Esophagus muscularis mucosa (tissue), 4 donors: ENCODE data around the gene HM13.

Experiments used
- CTCF ChIP-seq, 3 experiments: fragments of 200-600 bp in 2 of 3; fragments of 450-650 bp in 1 of 3; sonication (generic) in 2 of 3; IDR thresholded peaks; one replicate each; pipeline ENCODE4 v1.5.1; 2017 to 2019; ENCODE audit warnings: antibody characterized with exemption in 3 of 3, mild to moderate bottlenecking in 2 of 3, moderate library complexity in 1 of 3
- EP300 ChIP-seq: sonication (generic); formaldehyde crosslinking; IDR thresholded peaks from one replicate; pipeline ENCODE4 v1.6.1; 2017; ENCODE audit warnings: antibody characterized with exemption
- POLR2AphosphoS5 ChIP-seq, 2 donors: sonication (generic); formaldehyde crosslinking; IDR thresholded peaks; one replicate each; pipeline ENCODE4 v1.6.1; 2017; ENCODE audit warnings: antibody characterized with exemption in 2 of 2

DNA sequence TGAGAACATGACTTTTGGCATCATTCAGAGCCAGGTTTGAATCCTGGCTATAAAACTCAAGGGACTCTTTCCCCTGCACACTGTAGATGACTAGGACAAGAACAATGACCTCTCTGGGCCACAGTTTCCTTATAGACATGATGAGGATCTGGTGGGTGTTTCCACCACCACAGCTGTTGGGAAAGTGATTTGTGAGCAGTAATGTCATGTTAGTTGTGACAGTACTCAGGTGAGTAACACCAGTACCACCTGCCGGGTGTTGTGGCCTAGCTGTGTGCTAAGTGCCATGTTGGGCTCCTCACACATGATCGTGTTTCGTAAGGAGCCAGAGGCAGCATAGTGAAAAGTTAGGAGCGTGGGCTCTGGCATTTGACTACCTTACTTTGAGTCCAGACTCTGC lies 24.1 kb downstream of the HM13 start:
- TF ChIP-seq EP300 (no peak), POLR2AphosphoS5 (IDR thresholded peaks at IDR 0.05) (no peak), CTCF (IDR thresholded peaks at IDR 0.05) (no peak)
